Measurements from ENCODE around the gene SOX21. TPM values are rescaled to one million over a fixed set of nuclear protein-coding genes. Genes with fewer than 3 reads are reported as not detected.

The SOX21 gene
- total and polyA plus RNA-seq, 3 experiments from 2014 or later = not detected

- H3K9me3 Mint-ChIP-seq = peaks cover 0 to 4% (median 0%) of the 10 kb centered on the region in 5 donors
- no peak for DNase-seq
- POLR2A ChIA-PET = no interaction called here
- peaks cover 7 to 67% of the 10 kb centered on the region in 2 donors for H3K27me3 Mint-ChIP-seq
- Histone ChIP-seq H3K27ac (ENCODE audit: low read depth, low read length) (no peak overlapping the region), H3K36me3 (ENCODE audit: insufficient read depth, low read length) (no peaks in the 10 kb centered on the region), H3K4me3 (ENCODE audit: low read length) (no peak overlapping the region), H3K4me1 (ENCODE audit: insufficient read depth, low read length) (no peaks in the 10 kb centered on the region), H3K27me3 (ENCODE audit: insufficient read depth, low read length, poor library complexity, severe bottlenecking) (no peaks in the 10 kb centered on the region), H3K9me3 (ENCODE audit: low read length) (no peaks in the 10 kb centered on the region)
- H3K4me1 Mint-ChIP-seq = peaks cover 0 to 3% (median 0%) of the 10 kb centered on the region in 3 donors
- CTCF ChIA-PET = no interaction called here
- no peak overlapping the region for H3K4me3 Mint-ChIP-seq
- no peaks in the 10 kb centered on the region for H3K36me3 Mint-ChIP-seq
- peak overlapping the region in 1 of 8 donors; percentile 4 for H3K27ac Mint-ChIP-seq
These were observed 47.5 kb downstream of the SOX21 start for GRCh38 chr13:94664889-94665288.

GRCh38 chr13:94662274-94662945 lies 49.9 kb downstream of the SOX21 start:
- DNase-seq = no peak
- H3K27me3 Mint-ChIP-seq = peaks cover 11 to 59% of the 10 kb centered on the region in 2 donors
- POLR2A ChIA-PET = no interaction called here

GRCh38 chr13:94661406-94661805 lies 50.9 kb downstream of the SOX21 start:
- H3K4me3 ChIP-seq (ENCODE audit: low read length) = no peak overlapping the region
- ChIA-PET CTCF (no interaction called here), POLR2A (no interaction called here)
- H3K36me3 ChIP-seq (ENCODE audit: insufficient read depth, low read length) = no peaks in the 10 kb centered on the region
- Mint-ChIP-seq H3K27me3 (peaks cover 11 to 49% of the 10 kb centered on the region in 2 donors), H3K9me3 (no peaks in the 10 kb centered on the region), H3K4me1 (peaks cover 0 to 3% (median 0%) of the 10 kb centered on the region in 3 donors), H3K4me3 (no peak overlapping the region), H3K36me3 (no peaks in the 10 kb centered on the region), H3K27ac (no peak overlapping the region)
- H3K27ac ChIP-seq (ENCODE audit: low read depth, low read length) = no peak overlapping the region
- no peak for DNase-seq
- no peaks in the 10 kb centered on the region for H3K4me1 ChIP-seq (ENCODE audit: insufficient read depth, low read length)
- no peaks in the 10 kb centered on the region for H3K9me3 ChIP-seq (ENCODE audit: low read length)
- H3K27me3 ChIP-seq (ENCODE audit: insufficient read depth, low read length, poor library complexity, severe bottlenecking) = no peaks in the 10 kb centered on the region

More at GRCh38 chr13:94662274-94662945, 49.9 kb downstream of the SOX21 start:
- H3K36me3 Mint-ChIP-seq = no peaks in the 10 kb centered on the region
- Histone ChIP-seq H3K36me3 (ENCODE audit: insufficient read depth, low read length) (no peaks in the 10 kb centered on the region), H3K27me3 (ENCODE audit: insufficient read depth, low read length, poor library complexity, severe bottlenecking) (no peaks in the 10 kb centered on the region), H3K4me1 (ENCODE audit: insufficient read depth, low read length) (no peaks in the 10 kb centered on the region), H3K27ac (ENCODE audit: low read depth, low read length) (peak overlapping the region; percentile 18), H3K4me3 (ENCODE audit: low read length) (no peak overlapping the region), H3K9me3 (ENCODE audit: low read length) (no peaks in the 10 kb centered on the region)
- peaks cover 0 to 3% (median 0%) of the 10 kb centered on the region in 3 donors for H3K4me1 Mint-ChIP-seq
- CTCF ChIA-PET = no interaction called here
- no peak overlapping the region for H3K27ac Mint-ChIP-seq
- H3K4me3 Mint-ChIP-seq = no peak overlapping the region
- peaks cover 0 to 4% (median 0%) of the 10 kb centered on the region in 5 donors for H3K9me3 Mint-ChIP-seq

- Histone ChIP-seq H3K4me1 (ENCODE audit: insufficient read depth, low read length) (no peaks in the 10 kb centered on the region), H3K4me3 (ENCODE audit: low read length) (no peak overlapping the region), H3K36me3 (ENCODE audit: insufficient read depth, low read length) (no peaks in the 10 kb centered on the region), H3K9me3 (ENCODE audit: low read length) (no peaks in the 10 kb centered on the region), H3K27ac (ENCODE audit: low read depth, low read length) (no peak overlapping the region), H3K27me3 (ENCODE audit: insufficient read depth, low read length, poor library complexity, severe bottlenecking) (no peaks in the 10 kb centered on the region)
- no peak for DNase-seq
- H3K27me3 Mint-ChIP-seq = peaks cover 11 to 43% of the 10 kb centered on the region in 2 donors
- no peaks in the 10 kb centered on the region for H3K9me3 Mint-ChIP-seq
- no peak overlapping the region for H3K27ac Mint-ChIP-seq
- no peak overlapping the region for H3K4me3 Mint-ChIP-seq
- no peaks in the 10 kb centered on the region for H3K36me3 Mint-ChIP-seq
- ChIA-PET CTCF (no interaction called here), POLR2A (no interaction called here)
- H3K4me1 Mint-ChIP-seq = peaks cover 0 to 3% (median 0%) of the 10 kb centered on the region in 3 donors
These were observed 51.5 kb downstream of the SOX21 start for GRCh38 chr13:94660695-94661326.

Other genes with a start within 250 kb of the SOX21 start
- gene DCT, start 232.9 kb downstream of the SOX21 start, total RNA-seq = under 1 TPM in 1 of 2 experiments, not detected in 1; 0.07 TPM
- gene DCT, start 232.9 kb downstream of the SOX21 start, polyA plus RNA-seq = not detected
- 10 to 100 TPM; 19.9 to 20.3 TPM for gene TGDS, start 116.4 kb downstream of the SOX21 start, total RNA-seq
- 15.0 TPM for gene TGDS, start 116.4 kb downstream of the SOX21 start, polyA plus RNA-seq
- 1 to 10 TPM; 6.6 to 6.9 TPM for gene GPR180, start 110.7 kb downstream of the SOX21 start, total RNA-seq
- 1.9 TPM for gene GPR180, start 110.7 kb downstream of the SOX21 start, polyA plus RNA-seq

All from CD8-positive, alpha-beta memory T cell (primary cell).